ENCODE measurements around the gene PIGA.
"Not testable (repeated sequence)": the region's sequence is repeated elsewhere in the genome, so short reads cannot be mapped to it uniquely, and the experiment has no call there.

PIGA gene

DNA sequence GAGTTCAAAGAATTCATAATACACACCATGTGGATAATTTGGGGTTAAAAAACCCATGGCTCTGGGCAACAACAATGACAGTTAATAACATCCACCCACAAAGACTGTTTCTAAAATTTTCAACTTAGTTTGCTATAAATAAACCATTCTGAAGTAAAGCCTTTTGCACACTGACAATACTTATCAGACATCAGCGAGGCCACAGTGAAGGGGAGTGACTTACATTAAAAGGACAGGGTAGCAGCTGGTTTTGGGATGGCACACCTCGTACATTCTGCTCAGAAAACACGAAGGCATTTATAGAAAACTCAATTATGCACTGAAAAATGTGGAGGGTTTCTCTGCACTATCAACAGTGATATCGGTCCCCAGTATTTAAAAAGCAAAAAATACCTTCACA lies 15.0 kb downstream of the PIGA start:
- DNase-seq = no peak

DNA sequence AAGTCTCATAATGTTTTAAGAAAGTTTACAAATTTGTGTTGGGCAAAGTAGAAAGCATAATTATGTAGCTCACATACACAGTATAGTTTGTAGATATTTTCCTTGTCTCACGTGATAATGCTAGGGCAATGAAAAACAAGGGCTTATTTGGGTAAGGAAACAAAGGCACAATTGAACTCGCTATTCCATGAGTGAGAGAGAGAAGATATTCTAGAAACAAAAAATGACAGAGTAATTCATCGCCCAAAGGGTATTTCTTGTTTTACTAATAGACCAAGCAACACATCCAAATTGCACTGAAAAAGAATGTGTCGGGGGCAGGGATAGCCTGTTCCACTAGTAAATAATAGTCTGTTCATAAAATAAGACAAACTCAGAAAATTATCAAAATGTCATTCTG lies 16.2 kb downstream of the PIGA start:
- no peak for DNase-seq

DNA sequence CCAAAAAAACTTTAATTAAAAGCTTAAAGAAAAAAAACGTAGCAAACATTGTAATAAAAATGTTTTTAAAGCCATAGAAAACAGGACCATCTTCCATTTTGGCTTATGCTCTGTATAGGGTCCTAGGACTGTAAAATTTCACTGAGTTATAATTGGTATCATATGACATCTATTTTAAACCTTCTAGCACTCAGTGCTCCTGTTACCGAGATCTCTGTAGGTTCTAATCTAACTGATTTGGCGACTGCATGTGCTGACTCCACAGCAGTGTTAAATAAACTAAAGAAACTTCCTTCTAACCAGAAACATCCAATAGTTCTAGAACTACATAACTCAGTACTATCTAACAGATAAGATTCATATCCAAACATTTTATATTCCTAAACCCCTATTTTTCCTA lies 19.8 kb downstream of the PIGA start, which contains the start of gene ASB11:
Gene ASB11 (minus strand): TSS at position 132 of the 400 bp plus-strand sequence. CDS start 35 bp downstream, at position 97.
- DNase-seq = no peak

DNA sequence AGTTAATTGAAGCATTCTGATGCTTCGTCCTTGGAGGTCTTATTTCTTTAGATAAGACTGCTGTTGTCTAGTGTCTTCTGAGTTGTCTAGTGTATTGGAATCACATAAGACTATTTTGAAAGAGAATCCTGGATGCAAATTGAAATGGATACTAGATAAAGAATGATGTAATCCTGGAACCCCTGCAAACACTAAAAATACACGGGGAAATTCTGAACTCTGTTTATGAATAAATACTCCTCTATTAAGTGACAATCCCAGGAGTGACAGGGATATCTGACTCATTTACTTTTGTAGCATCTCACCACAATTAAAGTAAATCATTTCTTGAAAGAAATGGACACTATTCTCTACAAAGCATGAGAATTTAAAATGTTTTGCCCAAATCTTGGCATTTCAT lies 20.9 kb downstream of the PIGA start:
- DNase-seq = no peak

DNA sequence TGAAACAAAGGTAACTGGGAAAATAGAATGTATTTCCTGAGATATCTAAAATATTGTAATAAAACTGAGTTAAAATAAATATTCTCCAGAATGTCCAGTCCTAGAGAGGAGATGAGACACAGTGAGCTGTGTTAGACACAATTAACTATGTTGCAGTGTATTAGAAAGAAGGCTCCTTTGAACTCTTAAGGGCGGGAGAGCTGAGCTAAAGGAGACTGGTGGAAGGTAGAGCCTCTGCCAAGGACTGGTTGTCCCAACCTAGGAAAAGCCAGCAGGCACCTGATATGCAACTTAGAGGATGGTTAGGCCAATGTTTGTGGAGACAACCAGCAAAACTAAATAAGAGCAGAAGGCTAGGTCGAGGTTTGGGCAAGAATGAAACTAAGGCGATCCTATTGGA lies 24.2 kb downstream of the PIGA start:
- DNase-seq = no peak

DNA sequence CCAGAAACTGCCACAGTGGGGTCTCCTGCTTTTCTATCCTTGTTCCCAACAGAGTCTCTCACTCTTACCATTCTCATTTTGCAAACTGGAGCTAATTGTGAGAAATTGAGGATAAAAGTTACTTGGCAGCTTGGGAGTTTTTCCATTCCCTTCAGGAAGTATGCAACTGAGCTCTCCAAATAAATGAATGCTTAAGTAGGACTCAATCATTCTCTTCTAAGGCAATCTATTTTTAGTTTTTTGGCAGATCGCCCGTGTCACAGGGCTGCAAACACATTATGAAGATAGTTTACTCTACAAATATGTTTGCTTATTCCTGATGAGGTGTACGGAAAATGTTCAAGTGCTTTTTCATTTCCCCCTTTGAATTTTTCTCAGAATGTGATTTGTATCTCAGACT lies 25.2 kb downstream of the PIGA start:
- DNase-seq = no peak

DNA sequence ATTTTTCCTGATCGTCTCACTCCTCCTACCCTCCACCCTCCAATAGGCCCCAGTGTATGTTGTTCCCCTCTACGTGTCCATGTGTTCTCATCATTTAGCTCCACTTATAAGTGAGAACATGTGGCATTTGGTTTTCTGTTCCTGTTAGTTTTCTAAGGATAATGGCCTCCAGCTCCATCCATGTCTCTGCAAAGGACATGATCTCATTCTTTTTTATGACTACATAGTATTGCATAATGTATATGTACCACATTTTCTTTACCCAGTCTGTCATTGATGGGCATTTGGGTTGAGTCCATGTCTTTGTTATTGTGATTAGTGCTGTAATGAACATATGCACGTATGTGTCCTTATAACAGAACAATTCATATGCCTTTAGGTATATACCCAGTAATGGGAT lies 29.4 kb downstream of the PIGA start:
- not testable (repeated sequence) for DNase-seq

DNA sequence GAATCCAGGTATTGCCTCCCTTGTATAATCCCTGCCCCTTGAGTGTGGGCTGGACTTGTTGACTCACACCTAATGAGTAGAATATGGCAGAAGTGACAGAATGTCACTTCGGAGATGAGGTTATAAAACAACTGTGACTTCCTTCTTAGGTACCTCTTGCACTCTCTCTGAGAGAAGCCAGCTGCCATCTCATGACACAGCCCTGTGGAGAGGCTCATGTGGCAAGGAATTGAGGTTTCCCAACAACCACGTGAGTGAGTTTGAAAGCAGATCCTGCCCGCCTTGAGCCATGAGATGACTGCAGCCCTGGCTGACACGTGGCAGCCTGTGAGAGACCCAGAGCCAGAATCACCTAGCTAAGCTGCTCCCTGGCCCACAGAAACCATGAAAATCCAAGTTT lies 33.4 kb downstream of the PIGA start:
- DNase-seq = peak; percentile 38

DNA sequence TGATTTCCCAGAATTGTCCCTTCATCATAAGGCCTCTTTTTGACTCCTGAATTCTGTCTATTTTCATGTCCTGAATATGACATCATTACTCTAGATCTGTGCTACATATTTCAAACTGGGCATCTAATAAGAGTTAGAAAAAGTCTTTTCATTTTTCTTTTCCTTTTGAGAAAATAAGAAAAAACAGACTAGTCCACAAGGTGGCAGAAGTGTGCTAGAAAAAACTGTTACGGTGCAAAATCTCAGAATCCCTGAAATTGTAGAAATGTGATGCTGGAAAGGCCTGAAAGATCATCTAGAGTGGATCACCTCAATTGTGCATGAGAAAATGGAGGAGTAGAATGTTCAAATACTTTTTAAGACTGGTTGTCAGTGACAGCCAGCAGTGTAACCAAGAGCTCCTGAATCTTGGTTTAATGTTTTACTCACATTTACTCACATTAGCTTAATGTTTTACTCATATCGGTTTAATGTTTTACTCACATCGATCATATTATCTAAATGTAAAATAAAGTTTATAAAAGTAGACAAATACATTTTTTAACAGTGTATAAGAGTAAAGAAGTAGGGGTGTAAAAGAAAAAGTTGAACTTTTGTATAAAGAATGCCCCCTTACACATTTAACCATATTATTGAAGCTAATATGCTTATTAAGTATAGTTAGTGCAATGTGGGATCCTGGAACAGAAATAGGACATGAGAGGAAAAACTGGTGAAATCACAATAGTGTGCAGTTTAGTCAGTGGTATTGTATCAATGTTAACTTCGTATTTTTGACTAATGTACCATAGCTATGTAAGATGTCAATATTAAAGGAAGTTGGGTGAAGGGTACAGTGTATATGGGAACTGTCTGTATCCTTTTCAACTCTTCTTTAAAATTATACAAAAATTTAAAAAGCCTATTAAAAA lies 35.1 kb downstream of the PIGA start:
- DNase-seq = no peak

DNA sequence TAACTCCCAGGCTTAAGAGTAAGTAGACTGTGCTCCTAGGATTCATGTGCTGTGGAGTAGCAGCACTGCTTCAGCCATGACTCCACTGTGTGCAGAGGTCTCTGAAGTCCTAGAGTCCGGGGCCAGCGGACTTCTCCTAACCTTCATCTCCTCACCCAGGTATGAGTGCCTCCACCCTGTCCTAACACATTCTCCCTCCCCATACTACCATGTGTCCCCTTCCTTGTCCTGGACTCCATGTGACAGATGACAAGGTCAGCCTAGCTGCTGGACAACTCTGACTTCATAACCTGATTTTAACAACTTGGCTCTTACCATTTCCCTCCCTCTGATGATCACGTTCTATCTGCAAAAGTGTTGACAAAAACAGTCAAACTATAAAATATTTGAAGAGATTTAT lies 36.5 kb downstream of the PIGA start:
- no peak for DNase-seq

DNA sequence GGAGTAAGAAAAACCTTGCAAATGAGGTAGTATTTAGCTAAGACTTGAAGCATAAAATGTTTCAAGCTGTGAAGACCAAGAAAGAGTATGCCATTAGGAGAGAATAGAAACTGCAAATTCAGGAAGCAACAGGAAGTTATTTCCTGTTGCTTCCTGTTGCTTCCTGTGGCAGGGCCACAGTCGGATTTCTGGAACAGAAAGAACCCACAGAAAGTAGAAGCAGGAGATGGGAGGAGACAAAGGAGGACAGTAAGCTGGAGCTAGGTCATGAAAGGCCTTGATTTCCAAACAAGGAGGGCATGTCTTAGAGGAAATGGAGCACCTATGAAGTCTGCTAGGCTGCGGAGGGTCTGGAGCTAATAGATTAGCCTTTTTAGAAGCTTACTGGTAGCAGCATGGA lies 37.1 kb downstream of the PIGA start:
- no peak for DNase-seq

DNA sequence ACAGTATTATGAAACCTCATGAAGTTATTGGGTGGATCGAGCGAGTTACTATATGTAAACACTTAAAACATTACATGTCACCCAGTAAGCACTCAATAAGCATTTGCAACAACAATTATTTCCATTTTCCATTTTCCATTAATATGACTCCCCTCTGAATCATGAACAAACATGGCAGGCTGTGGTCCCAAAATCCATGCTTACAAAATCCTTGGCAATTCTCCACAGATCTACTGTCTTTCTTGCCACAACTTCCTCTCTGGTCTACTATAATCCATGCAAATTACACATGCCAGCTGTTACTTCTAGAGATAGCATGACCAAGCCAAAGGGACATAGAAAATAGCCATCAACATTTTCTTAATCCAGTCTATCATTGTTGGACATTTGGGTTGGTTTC lies 41.9 kb downstream of the PIGA start:
- no peak for DNase-seq

DNA sequence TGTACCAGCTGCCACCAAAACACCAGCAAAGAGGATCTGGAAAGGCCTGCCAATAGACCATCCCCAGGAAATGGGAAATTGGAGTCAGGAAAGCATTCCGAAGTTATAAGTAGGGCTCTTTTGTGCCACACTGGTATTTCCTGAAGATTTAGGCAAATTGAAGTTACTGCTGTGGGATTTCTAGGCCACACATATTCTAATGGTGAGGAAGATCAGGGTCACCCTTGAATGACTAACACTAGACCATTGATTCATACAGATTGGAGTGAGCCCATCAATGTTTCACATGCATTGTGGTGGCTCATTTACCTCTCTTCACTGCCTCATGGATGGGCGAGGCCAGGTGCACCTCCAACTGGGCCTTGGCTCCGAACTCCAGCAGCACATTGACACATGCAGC lies 42.5 kb downstream of the PIGA start:
- no peak for DNase-seq

DNA sequence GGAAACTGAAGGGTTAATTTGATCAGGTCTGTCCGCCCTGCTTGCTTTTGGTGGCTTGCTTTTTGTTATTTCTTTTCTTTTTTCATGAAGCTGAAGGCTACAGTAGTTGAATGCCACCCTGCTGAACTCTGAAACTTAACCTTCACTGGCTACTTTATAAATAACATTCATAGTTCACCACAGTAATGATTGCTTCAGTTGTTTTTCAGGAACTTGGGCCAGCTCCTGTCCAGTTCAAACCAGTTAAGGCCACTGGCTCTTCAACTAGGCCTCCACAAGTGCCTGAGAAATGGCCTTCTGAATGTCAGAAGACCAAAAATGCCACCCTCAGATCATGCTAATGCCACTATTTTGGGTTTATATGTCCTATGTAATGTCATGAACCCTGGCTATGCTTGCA lies 57.7 kb downstream of the PIGA start:
- DNase-seq = no peak

DNA sequence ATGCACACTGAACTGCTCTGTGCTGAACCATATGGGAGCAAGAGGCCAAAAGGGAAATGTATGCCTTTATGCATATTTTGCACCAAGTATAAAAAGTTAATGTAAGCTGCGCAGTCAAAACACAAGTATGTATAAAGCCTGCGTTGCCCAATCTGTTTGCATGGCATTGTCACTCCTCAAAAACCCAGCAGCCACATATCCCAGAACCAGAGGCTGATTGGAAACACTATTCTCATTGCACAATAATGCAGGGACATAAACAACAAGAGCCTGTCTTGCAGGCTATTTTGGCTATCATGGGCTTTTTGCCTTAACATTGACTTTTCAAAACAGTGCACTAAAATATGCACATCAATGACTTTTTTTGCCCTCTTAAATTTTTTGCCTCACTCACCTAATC lies 60.4 kb downstream of the PIGA start:
- no peak for DNase-seq

DNA sequence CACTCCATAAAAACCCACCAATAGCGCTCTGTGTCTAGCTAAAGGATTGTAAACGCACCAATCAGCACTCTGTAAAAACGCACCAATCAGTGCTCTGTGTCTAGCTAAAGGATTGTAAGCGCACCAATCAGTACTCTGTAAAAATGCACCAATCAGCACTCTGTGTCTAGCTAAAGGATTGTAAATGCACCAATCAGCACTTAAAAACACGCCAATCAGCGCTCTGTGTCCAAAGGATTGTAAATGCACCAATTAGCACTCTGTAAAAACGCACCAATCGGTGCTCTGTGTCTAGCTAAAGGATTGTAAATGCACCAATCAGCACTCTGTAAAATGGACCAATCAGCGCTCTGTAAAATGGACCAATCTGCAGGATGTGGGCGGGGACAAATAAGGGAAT lies 62.0 kb downstream of the PIGA start:
- DNase-seq = not testable (repeated sequence)

DNA sequence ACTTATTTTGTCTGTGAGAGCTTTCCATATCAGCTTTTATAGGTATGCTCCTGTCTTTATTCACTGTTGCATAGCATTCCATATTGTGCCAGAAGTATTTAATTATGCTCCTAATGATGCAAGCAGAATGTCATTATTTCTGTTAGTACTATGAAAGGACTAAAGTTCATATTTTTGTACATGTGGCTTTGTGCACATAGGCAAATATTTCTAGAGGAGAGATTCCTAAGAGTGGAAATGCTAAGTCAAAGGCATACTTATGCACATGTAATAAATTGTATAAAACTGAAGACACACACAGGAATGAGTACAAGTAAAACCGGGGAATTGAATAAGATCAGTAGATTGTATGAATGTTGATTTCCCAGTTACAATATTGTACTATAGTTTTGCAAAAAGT lies 63.6 kb downstream of the PIGA start:
- no peak for DNase-seq

DNA sequence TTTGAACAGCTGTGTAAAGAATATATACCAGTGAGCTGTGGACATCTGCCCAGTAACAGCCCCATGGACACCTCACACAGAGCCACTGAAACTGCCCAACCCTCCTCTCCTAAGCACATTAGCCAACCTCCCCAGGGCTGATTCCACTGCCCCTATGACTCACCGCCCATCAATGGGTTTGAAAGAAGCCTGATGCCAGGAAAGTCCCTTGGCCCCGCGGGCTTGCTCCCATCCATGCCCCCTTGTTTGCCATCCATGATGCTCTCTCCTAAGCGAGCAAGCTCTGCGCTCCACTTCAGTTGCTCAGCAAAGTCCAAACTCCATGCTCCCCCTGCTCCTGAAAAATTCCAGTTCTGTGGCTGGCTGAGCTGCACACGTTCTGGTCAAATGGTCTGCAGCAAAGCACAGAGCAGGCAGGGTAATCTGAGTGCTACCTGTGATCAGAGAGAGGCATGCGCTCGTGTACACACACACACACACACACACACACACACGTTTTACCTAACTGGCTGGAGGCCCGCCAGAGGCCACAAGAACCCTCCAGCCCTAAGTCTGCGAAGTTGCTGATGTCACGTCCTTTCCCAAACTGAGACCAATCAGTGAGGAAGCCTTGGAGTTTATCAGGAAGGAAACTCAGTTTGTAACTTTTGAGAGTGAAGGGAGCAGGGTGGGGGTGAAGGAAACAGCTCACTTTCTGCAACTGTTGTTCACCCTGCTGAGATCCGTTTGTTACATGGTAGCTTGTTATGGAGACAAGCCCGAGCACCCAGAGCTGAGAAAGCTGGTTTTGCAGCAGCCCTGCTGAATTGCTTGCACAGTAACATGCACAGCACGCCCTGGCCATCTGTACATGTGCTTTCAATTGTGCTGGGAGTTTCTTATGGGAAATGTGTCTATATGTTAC lies 65.5 kb downstream of the PIGA start, which contains the start of gene ASB9:
Gene ASB9 (minus strand): TSS at position 466 of the 904 bp plus-strand sequence. CDS start 209 bp downstream, at position 257.
- peak; percentile 15 for DNase-seq

All from activated CD4-positive, alpha-beta T cell treated with anti-CD3 and anti-CD28 coated beads for 48 hours (primary cell).